Smooth muscle cell (in vitro differentiated cells): ENCODE data around the gene LAMC2. TPM values are rescaled to one million over a fixed set of nuclear protein-coding genes. Genes with fewer than 3 reads are reported as not detected.

Source experiments
- DNase-seq: peaks from one replicate; lab custom pipeline; 2025; ENCODE audit not compliant: unreplicated experiment; lab: John Stamatoyannopoulos, UW
- H2AFZ ChIP-seq: fragments of 200-600 bp; sonication (generic); 2 replicates; pipeline ENCODE4 v1.6.0; 2016; ENCODE audit warnings: antibody characterized with exemption, low read depth, mild to moderate bottlenecking
- H3F3A ChIP-seq: fragments of 200-600 bp; sonication (generic); 2 replicates; pipeline ENCODE4 v1.6.0; 2017; ENCODE audit warnings: antibody characterized with exemption, low read depth
- H3K27ac ChIP-seq: fragments of 200-600 bp; sonication (generic); 2 replicates; pipeline ENCODE4 v1.5.1; 2016; ENCODE audit warnings: low read depth, mild to moderate bottlenecking
- H3K27me3 ChIP-seq: fragments of 200-600 bp; sonication (generic); 2 replicates; pipeline ENCODE4 v1.6.1; 2016; ENCODE audit warnings: low read depth, mild to moderate bottlenecking
- H3K36me3 ChIP-seq: fragments of 200-600 bp; sonication (generic); 2 replicates; pipeline ENCODE4 v1.5.1; 2016; ENCODE audit warnings: low read depth
- H3K4me1 ChIP-seq: fragments of 200-600 bp; sonication (generic); 2 replicates; pipeline ENCODE4 v1.5.1; 2016; ENCODE audit warnings: low read depth
- H3K4me2 ChIP-seq: fragments of 200-600 bp; sonication (generic); 2 replicates; pipeline ENCODE4 v1.6.0; 2016; ENCODE audit warnings: mild to moderate bottlenecking
- H3K4me3 ChIP-seq: fragments of 200-600 bp; sonication (generic); 2 replicates; pipeline ENCODE4 v1.5.1; 2016; ENCODE audit warnings: mild to moderate bottlenecking
- H3K79me2 ChIP-seq: fragments of 200-600 bp; sonication (generic); 2 replicates; pipeline ENCODE4 v1.6.0; 2016; ENCODE audit warnings: low read depth, mild to moderate bottlenecking
- H3K9ac ChIP-seq: fragments of 200-600 bp; sonication (generic); 2 replicates; pipeline ENCODE4 v1.6.0; 2016; ENCODE audit warnings: low read depth
- H3K9me3 ChIP-seq: fragments of 200-600 bp; sonication (generic); replicated peaks from 2 replicates; pipeline ENCODE4 v1.5.1; 2016; ENCODE audit warnings: low read depth
- H4K20me1 ChIP-seq: fragments of 200-600 bp; sonication (generic); 2 replicates; pipeline ENCODE4 v1.6.0; 2016; ENCODE audit warnings: low read depth
- WGBS: methylation state at CpG from one replicate; pipeline ENCODE4 v1.1.7; 2016; ENCODE audit warnings: low lambda C conversion rate; 5-methylcytosine and 5-hydroxymethylcytosine counted together
- polyA plus RNA-seq: library from polyadenylated mRNA; unstranded; fragments of >200 nt; fragmentation: Nextera tagmentation; extraction: Ambion mirVana; gene quantifications from 2 replicates; pipeline ENCODE4 v1.2.1, GENCODE V29; 2016
- total RNA-seq: library from RNA; depleted of rRNA; stranded (reverse); fragments of >200 nt; gene quantifications from 2 replicates; pipeline ENCODE4 v1.2.3, GENCODE V29; 2014
- TF ChIP-seq, protein P1 (sequence below): fragments of 200-600 bp; sonication (generic); IDR thresholded peaks from 2 replicates; pipeline ENCODE4 v1.5.1; 2017; ENCODE audit warnings: borderline replicate concordance, mild to moderate bottlenecking, antibody characterized with exemption; ENCODE audit not compliant: insufficient read depth, poor library complexity, severe bottlenecking

Gene LAMC2
- total and polyA plus RNA-seq, 2 experiments from 2014 or later = 35.1 to 120 TPM

DNA sequence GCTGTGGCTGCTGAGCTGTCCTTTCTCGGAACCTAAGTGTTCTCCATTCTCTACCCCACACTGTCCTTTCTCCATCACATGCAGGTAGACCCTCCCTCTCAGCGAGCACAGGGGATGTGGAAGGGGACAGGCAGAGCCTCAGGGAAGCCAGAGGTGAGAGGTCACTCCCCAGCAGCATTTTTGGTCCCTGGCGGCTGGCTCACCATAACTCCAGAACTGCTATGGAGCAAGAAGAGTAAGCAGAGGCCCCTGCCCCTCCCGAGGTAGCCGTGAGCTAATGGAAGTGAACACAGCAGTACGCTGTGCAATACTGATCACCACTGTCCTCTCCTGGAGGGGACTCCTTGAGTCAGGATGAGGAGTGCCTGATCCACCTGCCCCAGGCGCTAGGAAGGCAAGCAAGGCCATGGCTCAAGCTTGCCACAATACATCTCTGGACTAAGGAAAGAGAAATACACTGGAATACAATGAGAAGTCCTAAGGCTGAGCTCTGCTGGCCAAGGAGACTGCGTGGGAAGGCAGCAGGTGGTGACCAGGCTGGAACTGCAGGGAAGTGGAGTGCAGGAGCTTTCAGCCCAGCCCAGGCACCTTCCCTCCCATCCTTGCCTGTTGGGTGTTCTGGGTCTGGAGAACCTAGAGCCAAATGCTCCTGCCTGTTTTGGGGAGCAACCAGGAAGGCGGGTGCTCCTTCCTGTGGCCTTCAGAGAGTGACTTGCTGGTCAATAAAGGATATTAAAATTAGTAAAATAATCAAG, 96.2 kb downstream of the LAMC2 start:
- peak overlapping the region; percentile 20 for H2AFZ ChIP-seq
- DNase-seq = no peak
- 83% methylated on average over 9 of the region's 9 CpGs for WGBS
- H3K36me3 ChIP-seq = no peaks in the 10 kb centered on the region
- H3K27me3 ChIP-seq = no peaks in the 10 kb centered on the region
- peaks cover 12% of the 10 kb centered on the region for H3F3A ChIP-seq
- H3K4me3 ChIP-seq = no peak overlapping the region
- H3K79me2 ChIP-seq = no peaks in the 10 kb centered on the region
- no peak overlapping the region for H3K4me2 ChIP-seq
- H4K20me1 ChIP-seq = no peaks in the 10 kb centered on the region
- no peak overlapping the region for H3K27ac ChIP-seq
- H3K4me1 ChIP-seq = peaks cover 14% of the 10 kb centered on the region
- H3K9ac ChIP-seq = no peak overlapping the region
- TF ChIP-seq, protein P1, sequence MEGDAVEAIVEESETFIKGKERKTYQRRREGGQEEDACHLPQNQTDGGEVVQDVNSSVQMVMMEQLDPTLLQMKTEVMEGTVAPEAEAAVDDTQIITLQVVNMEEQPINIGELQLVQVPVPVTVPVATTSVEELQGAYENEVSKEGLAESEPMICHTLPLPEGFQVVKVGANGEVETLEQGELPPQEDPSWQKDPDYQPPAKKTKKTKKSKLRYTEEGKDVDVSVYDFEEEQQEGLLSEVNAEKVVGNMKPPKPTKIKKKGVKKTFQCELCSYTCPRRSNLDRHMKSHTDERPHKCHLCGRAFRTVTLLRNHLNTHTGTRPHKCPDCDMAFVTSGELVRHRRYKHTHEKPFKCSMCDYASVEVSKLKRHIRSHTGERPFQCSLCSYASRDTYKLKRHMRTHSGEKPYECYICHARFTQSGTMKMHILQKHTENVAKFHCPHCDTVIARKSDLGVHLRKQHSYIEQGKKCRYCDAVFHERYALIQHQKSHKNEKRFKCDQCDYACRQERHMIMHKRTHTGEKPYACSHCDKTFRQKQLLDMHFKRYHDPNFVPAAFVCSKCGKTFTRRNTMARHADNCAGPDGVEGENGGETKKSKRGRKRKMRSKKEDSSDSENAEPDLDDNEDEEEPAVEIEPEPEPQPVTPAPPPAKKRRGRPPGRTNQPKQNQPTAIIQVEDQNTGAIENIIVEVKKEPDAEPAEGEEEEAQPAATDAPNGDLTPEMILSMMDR = no peak
- H3K9me3 ChIP-seq = no peaks in the 10 kb centered on the region

DNA sequence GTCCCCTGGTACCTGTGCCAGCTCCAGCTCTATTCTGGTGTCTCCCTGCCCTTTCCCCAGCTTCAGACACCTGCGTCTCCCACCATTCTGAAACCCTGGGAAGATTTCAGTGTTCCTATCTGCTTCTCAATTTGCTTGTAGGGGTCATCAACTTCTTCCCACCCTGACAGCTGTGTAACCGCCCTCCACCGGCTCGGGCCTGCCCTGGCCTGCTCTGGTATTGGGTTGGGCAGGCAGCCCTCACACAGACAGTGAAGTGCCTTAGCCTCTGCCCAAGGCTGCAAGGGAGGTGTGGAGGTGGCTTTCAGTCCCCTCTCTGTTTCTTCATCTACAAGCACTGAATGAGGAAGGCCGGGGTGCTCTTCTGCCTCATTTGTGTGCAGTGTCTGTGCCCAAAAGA, 97.2 kb downstream of the LAMC2 start:
- Histone ChIP-seq H3K27ac (no peak overlapping the region), H3F3A (peaks cover 12% of the 10 kb centered on the region), H3K4me1 (peaks cover 13% of the 10 kb centered on the region), H3K9ac (no peak overlapping the region), H3K4me2 (no peak overlapping the region), H4K20me1 (no peaks in the 10 kb centered on the region), H3K9me3 (no peaks in the 10 kb centered on the region), H3K79me2 (no peaks in the 10 kb centered on the region), H3K36me3 (no peaks in the 10 kb centered on the region), H3K27me3 (no peaks in the 10 kb centered on the region), H3K4me3 (no peak overlapping the region), H2AFZ (no peak overlapping the region)
- 91% methylated on average over 5 of the region's 5 CpGs for WGBS
- TF ChIP-seq, protein P1 = no peak
- DNase-seq = no peak

DNA sequence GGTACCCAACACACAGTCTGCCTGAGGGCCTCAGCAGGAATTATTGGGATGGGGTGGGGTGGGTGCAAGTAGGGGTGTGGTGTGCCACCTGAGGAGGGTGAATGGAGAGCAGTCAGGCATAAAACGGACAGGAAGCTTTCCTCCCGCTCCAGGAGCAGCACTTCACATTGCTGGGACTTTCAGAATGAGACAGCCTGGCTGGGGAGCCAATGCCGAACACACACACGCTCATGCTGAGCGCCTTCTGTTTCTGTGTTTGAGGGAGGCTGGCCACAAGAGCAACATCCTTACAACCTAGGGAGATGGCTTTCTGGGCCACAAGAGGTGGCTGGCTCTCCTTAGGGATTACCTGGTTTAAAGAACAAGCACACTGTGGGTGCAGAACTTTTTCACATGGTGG, 98.0 kb downstream of the LAMC2 start:
- H3K27ac ChIP-seq = no peak overlapping the region
- H3K9me3 ChIP-seq = no peaks in the 10 kb centered on the region
- H3K4me3 ChIP-seq = no peak overlapping the region
- H3K4me1 ChIP-seq = peaks cover 5% of the 10 kb centered on the region
- H3F3A ChIP-seq = peaks cover 12% of the 10 kb centered on the region
- TF ChIP-seq, protein P1 = no peak
- no peak overlapping the region for H3K4me2 ChIP-seq
- no peaks in the 10 kb centered on the region for H3K36me3 ChIP-seq
- no peak for DNase-seq
- no peak overlapping the region for H3K9ac ChIP-seq
- no peaks in the 10 kb centered on the region for H3K79me2 ChIP-seq
- no peaks in the 10 kb centered on the region for H4K20me1 ChIP-seq
- H3K27me3 ChIP-seq = no peaks in the 10 kb centered on the region
- H2AFZ ChIP-seq = no peak overlapping the region
- WGBS = 96% methylated on average over 5 of the region's 5 CpGs

DNA sequence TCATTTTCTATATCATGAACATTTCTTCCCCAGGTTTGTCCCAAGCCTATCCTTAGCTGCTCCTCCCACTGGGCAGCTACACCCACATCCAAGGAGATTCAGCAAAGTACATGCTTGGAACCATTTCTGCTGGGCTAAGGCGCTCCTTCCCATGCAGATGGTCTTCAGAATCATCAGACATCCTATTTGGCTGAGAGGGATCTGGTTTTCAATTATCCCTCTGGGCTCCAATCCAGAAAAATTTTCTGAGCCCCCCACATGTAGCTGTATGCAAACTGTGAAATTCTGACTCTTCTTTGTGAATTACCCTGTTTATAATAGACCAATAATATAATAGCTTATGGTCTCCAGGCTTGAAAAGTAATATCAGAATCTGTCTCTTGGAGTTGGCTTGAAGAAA, 99.2 kb downstream of the LAMC2 start:
- Histone ChIP-seq H3K9me3 (no peaks in the 10 kb centered on the region), H3K27me3 (no peaks in the 10 kb centered on the region), H3K4me1 (no peaks in the 10 kb centered on the region), H3K4me3 (no peak overlapping the region), H3K27ac (no peak overlapping the region), H3K9ac (no peak overlapping the region), H4K20me1 (no peaks in the 10 kb centered on the region), H3K4me2 (no peak overlapping the region), H3K36me3 (no peaks in the 10 kb centered on the region), H2AFZ (no peak overlapping the region), H3F3A (peaks cover 3% of the 10 kb centered on the region), H3K79me2 (no peaks in the 10 kb centered on the region)
- 100% methylated on average over 1 of the region's 1 CpG for WGBS
- no peak for DNase-seq
- TF ChIP-seq, protein P1 = no peak
